Smooth muscle cell of the pulmonary artery (primary cell): Measurements from ENCODE around the gene LCE3E. TPM values are rescaled to one million over a fixed set of nuclear protein-coding genes. Genes with fewer than 3 reads are reported as not detected.

Experiments used
- total RNA-seq: library from RNA; depleted of rRNA; stranded (reverse); fragments of >200 nt; gene quantifications from 2 replicates; pipeline ENCODE4 v1.2.3, GENCODE V29; 2014

The LCE3E gene
- total RNA-seq, result not detected in 2 replicates

DNA sequence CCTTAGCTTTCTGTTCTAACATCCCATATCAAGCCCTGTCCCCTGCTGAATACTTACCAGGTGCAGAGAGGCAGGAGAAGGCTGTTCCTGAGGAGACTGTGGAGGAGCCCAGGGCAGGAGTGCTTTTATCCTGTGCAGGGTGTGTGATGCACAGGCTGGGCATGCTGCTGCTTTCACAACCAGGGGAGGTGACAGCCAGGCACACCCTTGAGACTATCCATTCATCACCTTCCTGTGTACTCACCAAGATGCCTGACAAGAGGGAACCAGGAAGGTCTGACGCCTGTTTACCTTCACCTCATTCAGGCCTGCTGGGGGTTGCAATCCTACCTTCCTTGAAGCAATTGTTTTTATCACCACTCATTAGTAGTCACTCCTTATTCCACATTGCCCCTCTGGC lies at the start of gene LCE3E:
Gene LCE3E (minus strand): TSS at position 100 of the 400 bp plus-strand sequence. CDS start 572 bp downstream, outside the sequence.

GRCh38 chr1:152613511-152613910 lies 46.9 kb upstream of the LCE3E start, which contains the start of gene LCE3B:
Gene LCE3B (plus strand): TSS chr1:152613811. CDS start chr1:152613811, 0 bp downstream.

DNA sequence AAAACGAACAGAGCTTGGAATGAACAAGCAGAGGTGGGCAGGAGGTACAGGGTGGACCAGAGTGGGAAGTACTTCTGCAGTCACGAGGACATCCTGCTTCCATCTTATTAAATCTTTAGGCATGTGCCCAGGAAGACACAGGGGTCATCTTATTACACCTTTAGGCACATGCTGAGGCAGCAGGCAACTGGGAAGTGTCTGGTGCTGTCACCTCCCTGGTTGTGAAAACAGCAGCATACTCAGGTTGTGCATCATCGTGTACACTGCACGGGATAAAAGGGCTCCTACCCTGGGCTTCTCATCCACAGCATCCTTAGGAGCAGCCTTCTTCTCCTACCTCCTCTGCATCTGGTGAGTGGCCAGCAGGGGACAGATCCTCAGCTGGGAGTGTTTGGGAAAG lies 33.4 kb upstream of the LCE3E start, which contains the start of gene LCE3C:
Gene LCE3C (plus strand): TSS at position 301 of the 400 bp plus-strand sequence. CDS start 498 bp downstream, outside the sequence.

DNA sequence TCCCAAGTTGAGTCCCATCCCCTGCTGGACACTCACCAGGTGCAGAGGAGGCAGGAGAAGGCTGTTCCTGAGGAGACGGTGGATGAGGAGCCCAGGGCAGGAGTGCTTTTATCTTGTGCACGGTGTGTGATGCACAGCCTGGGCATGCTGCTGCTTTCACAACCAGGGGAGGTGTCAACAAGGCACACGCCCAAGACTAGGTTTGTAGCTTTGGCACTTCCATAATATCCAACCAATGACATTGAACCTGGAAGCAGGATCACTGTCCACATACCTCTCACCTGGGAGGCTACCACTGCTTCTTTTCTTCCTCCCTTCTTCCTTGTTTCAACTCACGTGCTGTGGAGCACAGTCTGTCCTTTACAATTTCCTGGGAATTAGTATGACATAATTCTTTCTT lies 13.9 kb upstream of the LCE3E start, which contains the start of gene LCE3D:
Gene LCE3D (minus strand): TSS at position 84 of the 400 bp plus-strand sequence. CDS start 580 bp downstream, outside the sequence.

Other genes starting within 250 kb of the LCE3E start
- gene FLG, start 241.5 kb downstream of the LCE3E start, total RNA-seq, result under 0.01 and 0.23 TPM in 2 replicates
- gene FLG2, start 206.8 kb downstream of the LCE3E start, total RNA-seq, result not detected in 2 replicates
- not detected in 2 replicates for gene CRNN, start 152.5 kb downstream of the LCE3E start, total RNA-seq
- not detected in 2 replicates for gene LCE5A, start 56.0 kb downstream of the LCE3E start, total RNA-seq
- not detected in 2 replicates for gene CRCT1, start 52.3 kb downstream of the LCE3E start, total RNA-seq
- not detected in 2 replicates for gene LCE3D, start 13.7 kb upstream of the LCE3E start, total RNA-seq
- not detected in 2 replicates for gene LCE3C, start 33.5 kb upstream of the LCE3E start, total RNA-seq
- not detected in 2 replicates for gene LCE3B, start 47.0 kb upstream of the LCE3E start, total RNA-seq
- gene LCE3A, start 56.3 kb upstream of the LCE3E start, total RNA-seq, result not detected in 2 replicates
- gene LCE2D, start 96.6 kb upstream of the LCE3E start, total RNA-seq, result not detected in 2 replicates
- not detected in 2 replicates for gene LCE2C, start 108.5 kb upstream of the LCE3E start, total RNA-seq
- not detected in 2 replicates for gene LCE2B, start 119.3 kb upstream of the LCE3E start, total RNA-seq
- gene LCE2A, start 131.6 kb upstream of the LCE3E start, total RNA-seq, result not detected in 2 replicates
- gene LCE4A, start 141.4 kb upstream of the LCE3E start, total RNA-seq, result not detected in 2 replicates
- not detected in 2 replicates for gene KPRP, start 191.2 kb upstream of the LCE3E start, total RNA-seq
- not detected in 2 replicates for gene LCE1F, start 208.4 kb upstream of the LCE3E start, total RNA-seq
- not detected in 2 replicates for gene LCE1E, start 219.5 kb upstream of the LCE3E start, total RNA-seq
- gene LCE1D, start 229.9 kb upstream of the LCE3E start, total RNA-seq, result not detected in 2 replicates
- gene LCE1C, start 239.9 kb upstream of the LCE3E start, total RNA-seq, result not detected in 2 replicates
- gene LCE1B, start 245.2 kb upstream of the LCE3E start, total RNA-seq, result not detected in 2 replicates